ENCODE results near the gene PKDREJ.

GRCh38 chr22:46281866-46282678 is 18.9 kb upstream of the PKDREJ start:
- no peak for TF ChIP-seq CTCF (IDR thresholded peaks at IDR 0.05; ENCODE audit: low read length)
- no peak for TF ChIP-seq EZH2 (IDR thresholded peaks at IDR 0.05; ENCODE audit: borderline replicate concordance, low read length)

Measured in OCI-LY1 (cell line).